HepG2 (cell line): ENCODE results near the gene COPS3. TPM values are rescaled to one million over a fixed set of nuclear protein-coding genes. Genes with fewer than 3 reads are reported as not detected.
A peak's percentile ranks its signal among the peaks of the same experiment; 100 is the strongest.

Experiments
- ARID4A ChIP-seq: sonication (generic); formaldehyde crosslinking; IDR thresholded peaks from 2 replicates; pipeline ENCODE4 v1.5.0; 2020; ENCODE audit warnings: mild to moderate bottlenecking, missing genetic modification reagents, borderline replicate concordance
- CHCHD3 ChIP-seq: sonication (generic); formaldehyde crosslinking; IDR thresholded peaks from 2 replicates; pipeline ENCODE4 v1.8.0; 2022; ENCODE audit warnings: mild to moderate bottlenecking, missing genetic modification reagents, moderate library complexity
- FOXJ3 ChIP-seq: sonication (generic); formaldehyde crosslinking; IDR thresholded peaks from 2 replicates; pipeline ENCODE4 v1.4.0; 2020; ENCODE audit warnings: missing genetic modification reagents, mild to moderate bottlenecking, borderline replicate concordance
- HOXA5 ChIP-seq: sonication (generic); formaldehyde crosslinking; IDR thresholded peaks from 2 replicates; pipeline ENCODE4 v1.4.0; 2020; ENCODE audit warnings: missing genetic modification reagents
- NFATC3 ChIP-seq: sonication (generic); formaldehyde crosslinking; IDR thresholded peaks from 2 replicates; pipeline ENCODE4 v1.5.1; 2020; ENCODE audit warnings: mild to moderate bottlenecking, missing genetic modification reagents
- RBAK ChIP-seq: sonication (generic); formaldehyde crosslinking; IDR thresholded peaks from 2 replicates; pipeline ENCODE4 v1.5.1; 2020; ENCODE audit warnings: mild to moderate bottlenecking, missing genetic modification reagents
- SMAD9 ChIP-seq: sonication (generic); formaldehyde crosslinking; IDR thresholded peaks from 2 replicates; pipeline ENCODE4 v1.5.1; 2020; ENCODE audit warnings: mild to moderate bottlenecking, missing genetic modification reagents
- SMYD3 ChIP-seq: sonication (generic); formaldehyde crosslinking; IDR thresholded peaks from 2 replicates; pipeline ENCODE4 v1.8.1; 2023; ENCODE audit warnings: mild to moderate bottlenecking, missing genetic modification reagents
- SP4 ChIP-seq: sonication (generic); formaldehyde crosslinking; IDR thresholded peaks from 2 replicates; pipeline ENCODE4 v1.8.1; 2023; ENCODE audit warnings: mild to moderate bottlenecking, missing genetic modification reagents
- TRIM24 ChIP-seq: sonication (generic); formaldehyde crosslinking; IDR thresholded peaks from 2 replicates; pipeline ENCODE4 v1.8.0; 2022; ENCODE audit warnings: mild to moderate bottlenecking, missing genetic modification reagents
- WIZ ChIP-seq: sonication (generic); formaldehyde crosslinking; IDR thresholded peaks from 2 replicates; pipeline ENCODE4 v1.5.1; 2020; ENCODE audit warnings: mild to moderate bottlenecking, missing genetic modification reagents
- ZNF572 ChIP-seq: sonication (generic); formaldehyde crosslinking; IDR thresholded peaks from 2 replicates; pipeline ENCODE4 v1.5.1; 2020; ENCODE audit warnings: mild to moderate bottlenecking, missing genetic modification reagents
- ZNF737 ChIP-seq: sonication (generic); formaldehyde crosslinking; IDR thresholded peaks from 2 replicates; pipeline ENCODE4 v1.5.0; 2020; ENCODE audit warnings: missing genetic modification reagents, mild to moderate bottlenecking, borderline replicate concordance
- ZNF780A ChIP-seq: sonication (generic); formaldehyde crosslinking; IDR thresholded peaks from 2 replicates; pipeline ENCODE4 v1.8.0; 2022; ENCODE audit warnings: mild to moderate bottlenecking, missing genetic modification reagents, moderate library complexity
- polyA plus RNA-seq, 8 experiments: library from polyadenylated mRNA; depleted of rRNA in 3 of 8; stranded (reverse) in 7 of 8; unstranded in 1 of 8; fragments of >200 nt; fragmentation: Illumina TruSeq in 4 of 8; extraction: Trizol in 4 of 8; gene quantifications; 2 replicates each; pipeline versions ENCODE4 v1.2.1 to v1.2.3, GENCODE V29; 2011 to 2016; ENCODE audit warnings: low read depth in 4 of 8, missing spikeins in 1 of 8, mixed read lengths in 1 of 8; ENCODE audit not compliant: insufficient read depth in 1 of 8
- total RNA-seq, 5 experiments: library from RNA; depleted of rRNA; stranded (reverse); fragments of >200 nt; fragmentation: Illumina TruSeq; extraction: Trizol; gene quantifications; 2 replicates each; pipeline ENCODE4 v1.2.3, GENCODE V29; 2016; ENCODE audit warnings: low read depth in 1 of 5
- TF ChIP-seq, protein P1 (sequence below): sonication (generic); formaldehyde crosslinking; IDR thresholded peaks from 2 replicates; pipeline ENCODE4 v1.9.0; 2021; ENCODE audit warnings: mild to moderate bottlenecking, missing genetic modification reagents
- TF ChIP-seq, protein P2 (sequence below): sonication (generic); formaldehyde crosslinking; IDR thresholded peaks from 2 replicates; pipeline ENCODE4 v1.8.0; 2022; ENCODE audit warnings: missing genetic modification reagents, mild to moderate bottlenecking, moderate library complexity, borderline replicate concordance

Gene COPS3
- total and polyA plus RNA-seq, 2 of the 13 experiments (the other 11 are each of a cell fraction or from before 2014, with no cell fraction given) = 46.3 to 103 TPM

DNA sequence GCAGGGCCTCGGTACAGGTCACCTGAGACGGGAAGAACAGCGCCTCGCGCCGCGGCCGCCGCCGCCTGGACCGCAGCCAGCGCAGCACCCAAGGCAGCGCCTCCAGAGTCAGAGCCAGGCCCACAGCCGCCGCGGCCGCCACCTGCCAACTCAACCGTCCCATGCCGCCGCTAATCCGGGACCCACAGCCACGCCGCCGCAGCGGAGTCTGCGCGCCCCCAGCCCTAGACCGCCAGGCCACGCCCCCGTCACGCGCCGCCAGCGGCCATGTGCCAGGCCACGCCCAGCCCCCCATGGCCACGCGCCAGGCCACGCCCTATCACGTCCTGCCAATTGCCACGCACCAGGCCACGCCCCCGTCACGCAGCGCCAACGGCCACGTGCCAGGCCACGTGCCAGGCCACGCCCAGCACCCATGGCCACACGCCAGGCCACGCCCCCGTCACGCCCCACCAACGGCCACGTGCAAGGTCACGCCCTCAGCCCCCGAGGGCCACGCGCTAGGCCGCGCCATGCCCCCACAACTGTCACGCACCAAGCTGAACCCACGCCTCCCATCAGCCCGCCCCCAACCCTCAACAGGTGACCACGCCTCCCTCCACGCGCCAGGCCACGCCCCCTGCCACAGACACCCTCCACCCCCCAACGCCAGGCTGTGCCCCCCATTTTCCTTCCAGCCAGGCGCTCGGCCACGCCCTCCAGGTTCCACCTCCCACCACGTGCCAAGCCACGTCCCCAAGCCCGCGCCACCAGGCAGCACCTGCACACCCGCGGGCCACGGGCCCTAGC is 74.7 kb downstream of the COPS3 start, which contains the start of gene PLD6 (continued):
- TF ChIP-seq ZNF572 (CRISPR knock-in tag) (no peak; the same call in 1 of the 2 replicates), SMAD9 (CRISPR knock-in tag) (peak; percentile 46), ARID4A (CRISPR knock-in tag) (peak; percentile 98), CHCHD3 (CRISPR knock-in tag) (peak; percentile 99), ZNF737 (no peak), FOXJ3 (CRISPR knock-in tag) (no peak), ZNF780A (CRISPR knock-in tag) (no peak; the same call in 1 of the 2 replicates), SMYD3 (CRISPR knock-in tag) (no peak; the same call in 1 of the 2 replicates), NFATC3 (CRISPR knock-in tag) (peak; percentile 74; the same call in 1 of the 2 replicates), TRIM24 (CRISPR knock-in tag) (0 out of 2 replicates have a peak, but pooled peaks have one; percentile 17), SP4 (CRISPR knock-in tag) (peak; percentile 100), RBAK (no peak), HOXA5 (CRISPR knock-in tag) (peak; percentile 48; the same call in 1 of the 2 replicates), WIZ (CRISPR knock-in tag) (peak; percentile 22; the same call in 1 of the 2 replicates)
- TF ChIP-seq, protein P1, sequence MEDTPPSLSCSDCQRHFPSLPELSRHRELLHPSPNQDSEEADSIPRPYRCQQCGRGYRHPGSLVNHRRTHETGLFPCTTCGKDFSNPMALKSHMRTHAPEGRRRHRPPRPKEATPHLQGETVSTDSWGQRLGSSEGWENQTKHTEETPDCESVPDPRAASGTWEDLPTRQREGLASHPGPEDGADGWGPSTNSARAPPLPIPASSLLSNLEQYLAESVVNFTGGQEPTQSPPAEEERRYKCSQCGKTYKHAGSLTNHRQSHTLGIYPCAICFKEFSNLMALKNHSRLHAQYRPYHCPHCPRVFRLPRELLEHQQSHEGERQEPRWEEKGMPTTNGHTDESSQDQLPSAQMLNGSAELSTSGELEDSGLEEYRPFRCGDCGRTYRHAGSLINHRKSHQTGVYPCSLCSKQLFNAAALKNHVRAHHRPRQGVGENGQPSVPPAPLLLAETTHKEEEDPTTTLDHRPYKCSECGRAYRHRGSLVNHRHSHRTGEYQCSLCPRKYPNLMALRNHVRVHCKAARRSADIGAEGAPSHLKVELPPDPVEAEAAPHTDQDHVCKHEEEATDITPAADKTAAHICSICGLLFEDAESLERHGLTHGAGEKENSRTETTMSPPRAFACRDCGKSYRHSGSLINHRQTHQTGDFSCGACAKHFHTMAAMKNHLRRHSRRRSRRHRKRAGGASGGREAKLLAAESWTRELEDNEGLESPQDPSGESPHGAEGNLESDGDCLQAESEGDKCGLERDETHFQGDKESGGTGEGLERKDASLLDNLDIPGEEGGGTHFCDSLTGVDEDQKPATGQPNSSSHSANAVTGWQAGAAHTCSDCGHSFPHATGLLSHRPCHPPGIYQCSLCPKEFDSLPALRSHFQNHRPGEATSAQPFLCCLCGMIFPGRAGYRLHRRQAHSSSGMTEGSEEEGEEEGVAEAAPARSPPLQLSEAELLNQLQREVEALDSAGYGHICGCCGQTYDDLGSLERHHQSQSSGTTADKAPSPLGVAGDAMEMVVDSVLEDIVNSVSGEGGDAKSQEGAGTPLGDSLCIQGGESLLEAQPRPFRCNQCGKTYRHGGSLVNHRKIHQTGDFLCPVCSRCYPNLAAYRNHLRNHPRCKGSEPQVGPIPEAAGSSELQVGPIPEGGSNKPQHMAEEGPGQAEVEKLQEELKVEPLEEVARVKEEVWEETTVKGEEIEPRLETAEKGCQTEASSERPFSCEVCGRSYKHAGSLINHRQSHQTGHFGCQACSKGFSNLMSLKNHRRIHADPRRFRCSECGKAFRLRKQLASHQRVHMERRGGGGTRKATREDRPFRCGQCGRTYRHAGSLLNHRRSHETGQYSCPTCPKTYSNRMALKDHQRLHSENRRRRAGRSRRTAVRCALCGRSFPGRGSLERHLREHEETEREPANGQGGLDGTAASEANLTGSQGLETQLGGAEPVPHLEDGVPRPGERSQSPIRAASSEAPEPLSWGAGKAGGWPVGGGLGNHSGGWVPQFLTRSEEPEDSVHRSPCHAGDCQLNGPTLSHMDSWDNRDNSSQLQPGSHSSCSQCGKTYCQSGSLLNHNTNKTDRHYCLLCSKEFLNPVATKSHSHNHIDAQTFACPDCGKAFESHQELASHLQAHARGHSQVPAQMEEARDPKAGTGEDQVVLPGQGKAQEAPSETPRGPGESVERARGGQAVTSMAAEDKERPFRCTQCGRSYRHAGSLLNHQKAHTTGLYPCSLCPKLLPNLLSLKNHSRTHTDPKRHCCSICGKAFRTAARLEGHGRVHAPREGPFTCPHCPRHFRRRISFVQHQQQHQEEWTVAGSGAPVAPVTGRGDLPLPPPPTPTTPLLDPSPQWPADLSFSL (CRISPR knock-in tag) = peak; percentile 51; the same call in 1 of the 2 replicates
- TF ChIP-seq, protein P2, sequence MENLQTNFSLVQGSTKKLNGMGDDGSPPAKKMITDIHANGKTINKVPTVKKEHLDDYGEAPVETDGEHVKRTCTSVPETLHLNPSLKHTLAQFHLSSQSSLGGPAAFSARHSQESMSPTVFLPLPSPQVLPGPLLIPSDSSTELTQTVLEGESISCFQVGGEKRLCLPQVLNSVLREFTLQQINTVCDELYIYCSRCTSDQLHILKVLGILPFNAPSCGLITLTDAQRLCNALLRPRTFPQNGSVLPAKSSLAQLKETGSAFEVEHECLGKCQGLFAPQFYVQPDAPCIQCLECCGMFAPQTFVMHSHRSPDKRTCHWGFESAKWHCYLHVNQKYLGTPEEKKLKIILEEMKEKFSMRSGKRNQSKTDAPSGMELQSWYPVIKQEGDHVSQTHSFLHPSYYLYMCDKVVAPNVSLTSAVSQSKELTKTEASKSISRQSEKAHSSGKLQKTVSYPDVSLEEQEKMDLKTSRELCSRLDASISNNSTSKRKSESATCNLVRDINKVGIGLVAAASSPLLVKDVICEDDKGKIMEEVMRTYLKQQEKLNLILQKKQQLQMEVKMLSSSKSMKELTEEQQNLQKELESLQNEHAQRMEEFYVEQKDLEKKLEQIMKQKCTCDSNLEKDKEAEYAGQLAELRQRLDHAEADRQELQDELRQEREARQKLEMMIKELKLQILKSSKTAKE (CRISPR knock-in tag) = peak; percentile 89; the same call in 1 of the 2 replicates
